ENCODE results near the gene PPP2R2C.

- no peak for TF ChIP-seq TAL1 (IDR thresholded peaks at IDR 0.05)
- TF ChIP-seq POLR2A (conservative IDR thresholded peaks at IDR 0.05): no peak
- no peak for TF ChIP-seq ZNF589 (CRISPR knock-in tag; IDR thresholded peaks at IDR 0.05; ENCODE audit: low read depth)
- TF ChIP-seq CC2D1A (IDR thresholded peaks at IDR 0.05): no peak
- TF ChIP-seq IRF1 (CRISPR knock-in tag; IDR thresholded peaks at IDR 0.05; ENCODE audit: borderline replicate concordance): no peak
- TF ChIP-seq MAFK (IDR thresholded peaks at IDR 0.05; ENCODE audit: low read length): no peak
- no peak for TF ChIP-seq CTCF (IDR thresholded peaks at IDR 0.05 in 2 of 3, conservative IDR thresholded peaks at IDR 0.05 in 1 of 3; ENCODE audit: insufficient read depth in 2 of 3, low read depth in 1 of 3, low read length in 3 of 3)
- no peak for TF ChIP-seq BHLHE40 (IDR thresholded peaks at IDR 0.05; ENCODE audit: low read length)
- TF ChIP-seq, protein P1, sequence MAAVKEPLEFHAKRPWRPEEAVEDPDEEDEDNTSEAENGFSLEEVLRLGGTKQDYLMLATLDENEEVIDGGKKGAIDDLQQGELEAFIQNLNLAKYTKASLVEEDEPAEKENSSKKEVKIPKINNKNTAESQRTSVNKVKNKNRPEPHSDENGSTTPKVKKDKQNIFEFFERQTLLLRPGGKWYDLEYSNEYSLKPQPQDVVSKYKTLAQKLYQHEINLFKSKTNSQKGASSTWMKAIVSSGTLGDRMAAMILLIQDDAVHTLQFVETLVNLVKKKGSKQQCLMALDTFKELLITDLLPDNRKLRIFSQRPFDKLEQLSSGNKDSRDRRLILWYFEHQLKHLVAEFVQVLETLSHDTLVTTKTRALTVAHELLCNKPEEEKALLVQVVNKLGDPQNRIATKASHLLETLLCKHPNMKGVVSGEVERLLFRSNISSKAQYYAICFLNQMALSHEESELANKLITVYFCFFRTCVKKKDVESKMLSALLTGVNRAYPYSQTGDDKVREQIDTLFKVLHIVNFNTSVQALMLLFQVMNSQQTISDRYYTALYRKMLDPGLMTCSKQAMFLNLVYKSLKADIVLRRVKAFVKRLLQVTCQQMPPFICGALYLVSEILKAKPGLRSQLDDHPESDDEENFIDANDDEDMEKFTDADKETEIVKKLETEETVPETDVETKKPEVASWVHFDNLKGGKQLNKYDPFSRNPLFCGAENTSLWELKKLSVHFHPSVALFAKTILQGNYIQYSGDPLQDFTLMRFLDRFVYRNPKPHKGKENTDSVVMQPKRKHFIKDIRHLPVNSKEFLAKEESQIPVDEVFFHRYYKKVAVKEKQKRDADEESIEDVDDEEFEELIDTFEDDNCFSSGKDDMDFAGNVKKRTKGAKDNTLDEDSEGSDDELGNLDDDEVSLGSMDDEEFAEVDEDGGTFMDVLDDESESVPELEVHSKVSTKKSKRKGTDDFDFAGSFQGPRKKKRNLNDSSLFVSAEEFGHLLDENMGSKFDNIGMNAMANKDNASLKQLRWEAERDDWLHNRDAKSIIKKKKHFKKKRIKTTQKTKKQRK (IDR thresholded peaks at IDR 0.05; ENCODE audit: borderline replicate concordance, low read depth, low read length): no peak
- TF ChIP-seq SUPT5H (IDR thresholded peaks at IDR 0.05): no peak
- TF ChIP-seq, protein P2, sequence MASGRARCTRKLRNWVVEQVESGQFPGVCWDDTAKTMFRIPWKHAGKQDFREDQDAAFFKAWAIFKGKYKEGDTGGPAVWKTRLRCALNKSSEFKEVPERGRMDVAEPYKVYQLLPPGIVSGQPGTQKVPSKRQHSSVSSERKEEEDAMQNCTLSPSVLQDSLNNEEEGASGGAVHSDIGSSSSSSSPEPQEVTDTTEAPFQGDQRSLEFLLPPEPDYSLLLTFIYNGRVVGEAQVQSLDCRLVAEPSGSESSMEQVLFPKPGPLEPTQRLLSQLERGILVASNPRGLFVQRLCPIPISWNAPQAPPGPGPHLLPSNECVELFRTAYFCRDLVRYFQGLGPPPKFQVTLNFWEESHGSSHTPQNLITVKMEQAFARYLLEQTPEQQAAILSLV (tag; IDR thresholded peaks at IDR 0.05): no peak
- TF ChIP-seq RFX5 (IDR thresholded peaks at IDR 0.05; ENCODE audit: low read depth, low read length): no peak
- TF ChIP-seq TCF7L2 (IDR thresholded peaks at IDR 0.05; ENCODE audit: low read depth, low read length): no peak
- TF ChIP-seq POLR2AphosphoS5 (IDR thresholded peaks at IDR 0.05; ENCODE audit: control insufficient read depth, insufficient read depth, low read depth, low read length): no peak
Measured at GRCh38 chr4:6423575-6423974, 48.8 kb downstream of the PPP2R2C start.
